Midbrain (tissue), 1 donor: ENCODE results near the gene CHADL.

Experiments used
- DNase-seq: peaks from one replicate; lab custom pipeline; 2025; lab: John Stamatoyannopoulos, UW

The CHADL gene

GRCh38 chr22:41230401-41230785, 10.3 kb downstream of the CHADL start:
- DNase-seq = no peak

DNA sequence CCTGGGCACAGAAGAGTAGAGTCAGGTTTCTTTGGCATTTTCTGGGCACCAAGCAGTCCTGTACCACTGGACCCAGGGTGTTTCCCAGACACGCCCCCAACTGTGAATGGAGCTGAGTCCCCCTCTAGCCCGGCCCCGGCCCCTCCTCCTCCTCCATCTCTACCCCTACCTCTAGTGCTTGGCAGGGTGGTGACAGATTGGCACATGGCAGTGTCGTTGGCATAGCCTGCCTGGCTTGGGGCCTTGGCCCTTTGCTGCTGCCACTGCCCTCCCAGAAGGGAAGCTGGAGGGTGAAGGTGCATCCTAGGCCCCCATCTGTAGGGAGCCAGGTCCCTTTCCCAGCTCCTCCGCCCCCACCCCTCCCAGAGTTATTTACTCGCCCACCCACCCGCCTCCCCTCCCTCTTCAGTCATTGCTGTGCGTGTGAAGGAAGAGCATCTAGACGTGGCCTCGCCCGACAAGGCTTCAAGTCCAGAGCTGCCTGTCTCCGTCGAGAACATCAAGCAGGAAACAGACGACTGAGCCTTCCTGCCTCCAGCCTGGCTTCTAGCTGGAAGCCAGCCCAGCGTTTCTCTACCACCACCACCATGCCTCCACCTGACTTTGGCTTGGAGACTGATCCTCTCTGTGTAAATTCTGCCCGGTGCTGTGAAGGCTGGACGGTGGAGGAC, 10.9 kb downstream of the CHADL start:
- no peak for DNase-seq

GRCh38 chr22:41229215-41229614, 11.5 kb downstream of the CHADL start:
- DNase-seq = no peak

DNA sequence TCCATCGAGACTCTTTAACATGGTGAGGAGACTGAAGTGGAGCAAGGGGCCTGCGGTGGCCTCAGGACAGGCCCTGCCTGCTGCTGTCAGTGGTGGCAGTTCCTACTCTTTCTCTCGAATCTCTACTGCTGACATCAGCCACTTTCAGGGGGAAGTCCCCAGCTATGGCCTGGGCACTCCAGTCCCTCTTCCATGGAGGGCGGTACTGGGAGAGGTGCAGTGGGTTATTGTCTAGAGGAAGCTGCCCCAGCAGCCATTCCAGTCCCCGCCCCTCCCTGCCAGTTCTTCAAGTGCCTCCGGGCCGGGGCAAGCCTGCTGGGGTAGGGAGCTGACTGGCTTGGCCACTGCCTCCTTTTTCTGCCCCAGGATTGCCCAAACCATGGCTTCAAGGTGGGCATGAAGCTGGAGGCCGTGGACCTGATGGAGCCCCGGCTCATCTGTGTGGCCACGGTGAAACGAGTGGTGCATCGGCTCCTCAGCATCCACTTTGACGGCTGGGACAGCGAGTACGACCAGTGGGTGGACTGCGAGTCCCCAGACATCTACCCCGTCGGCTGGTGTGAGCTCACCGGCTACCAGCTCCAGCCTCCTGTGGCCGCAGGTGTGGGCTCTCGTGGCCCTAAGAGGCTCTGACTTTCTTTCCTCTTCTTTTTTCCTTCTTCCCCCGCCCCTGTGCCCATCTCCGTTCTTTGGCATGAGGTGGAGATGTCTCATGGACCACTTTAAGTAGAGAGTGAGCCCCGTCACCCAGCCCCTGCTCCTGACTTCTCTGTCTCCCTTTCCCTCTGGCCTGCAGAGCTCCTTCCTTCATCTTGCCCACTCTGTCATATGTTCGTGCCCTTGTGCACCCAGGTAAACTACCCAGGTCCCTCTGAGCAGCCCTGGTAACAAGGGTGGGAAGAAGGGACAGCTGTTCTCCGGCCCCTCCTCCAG, 13.7 kb downstream of the CHADL start:
- peak; percentile 34 for DNase-seq

- no peak for DNase-seq
Observed at GRCh38 chr22:41223535-41223934, 17.2 kb downstream of the CHADL start.

- no peak for DNase-seq
Observed at GRCh38 chr22:41222846-41223507, 17.8 kb downstream of the CHADL start.

DNA sequence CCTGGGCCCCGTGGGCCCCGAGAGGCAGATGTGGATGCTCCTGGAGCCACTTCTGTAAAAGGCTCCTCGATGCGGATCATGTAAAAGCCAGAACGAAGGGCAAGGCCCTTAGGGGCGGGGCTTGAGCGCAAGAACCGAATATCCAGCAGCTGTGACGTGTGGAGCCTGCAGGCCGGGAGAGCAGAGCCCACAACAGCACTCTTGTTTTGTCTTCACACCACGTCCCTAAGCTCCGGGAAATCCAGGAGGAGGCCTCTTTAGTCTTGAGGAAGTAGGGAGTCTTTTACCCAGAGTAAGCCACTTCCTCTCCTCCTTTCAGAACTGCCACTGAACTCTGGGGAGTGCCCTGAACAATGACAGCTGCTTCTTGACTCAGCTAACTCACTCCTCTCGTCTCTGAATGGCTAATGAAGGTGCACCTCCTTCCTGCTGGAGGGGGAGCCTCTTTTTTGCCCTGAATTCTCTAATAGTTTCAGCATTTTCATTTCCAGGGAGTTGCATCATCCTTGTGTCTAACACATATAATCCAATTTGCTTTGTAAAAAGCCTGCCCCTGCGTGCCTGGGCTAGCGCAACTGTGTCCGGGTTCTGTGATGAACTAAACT, 23.1 kb downstream of the CHADL start:
- peak; percentile 67 for DNase-seq

DNA sequence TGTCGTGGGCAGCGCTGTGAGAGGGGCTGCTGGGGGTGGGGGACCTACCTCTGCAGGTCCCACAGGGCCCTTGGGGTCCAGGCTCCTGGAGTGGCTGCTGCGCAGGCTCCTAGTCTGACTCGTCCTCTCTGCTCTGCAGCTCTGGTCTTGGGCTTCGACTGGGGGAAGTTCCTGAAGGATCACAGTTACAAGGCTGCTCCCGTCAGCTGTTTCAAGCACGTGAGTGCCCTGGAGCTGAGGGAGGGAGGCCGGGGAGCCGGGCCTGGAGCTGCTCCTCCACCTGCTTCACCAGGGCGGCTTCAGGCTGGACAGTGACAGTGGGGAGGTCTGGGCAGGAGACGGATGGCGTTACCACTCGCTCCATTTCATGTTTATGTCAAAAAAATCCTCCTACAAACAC, 23.7 kb downstream of the CHADL start:
- DNase-seq = no peak

DNA sequence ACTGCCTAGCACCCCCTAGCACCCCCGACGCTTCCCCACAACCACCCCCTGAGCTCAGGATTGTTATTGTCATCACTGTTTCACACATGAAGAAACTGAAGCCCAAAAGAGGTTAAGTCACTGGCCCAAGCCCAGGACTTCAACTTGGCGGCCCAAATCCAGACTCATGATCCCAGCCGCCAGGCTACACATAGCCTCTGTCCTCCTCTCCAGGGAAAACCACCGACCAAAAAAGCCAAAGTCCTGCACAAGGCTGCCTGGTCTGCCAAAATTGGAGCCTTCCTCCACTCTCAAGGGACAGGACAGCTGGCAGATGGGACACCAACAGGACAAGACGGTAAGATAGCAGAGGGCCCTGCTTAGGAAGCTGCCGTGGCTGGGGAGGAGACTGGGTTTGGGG, 24.8 kb downstream of the CHADL start:
- no peak for DNase-seq

DNA sequence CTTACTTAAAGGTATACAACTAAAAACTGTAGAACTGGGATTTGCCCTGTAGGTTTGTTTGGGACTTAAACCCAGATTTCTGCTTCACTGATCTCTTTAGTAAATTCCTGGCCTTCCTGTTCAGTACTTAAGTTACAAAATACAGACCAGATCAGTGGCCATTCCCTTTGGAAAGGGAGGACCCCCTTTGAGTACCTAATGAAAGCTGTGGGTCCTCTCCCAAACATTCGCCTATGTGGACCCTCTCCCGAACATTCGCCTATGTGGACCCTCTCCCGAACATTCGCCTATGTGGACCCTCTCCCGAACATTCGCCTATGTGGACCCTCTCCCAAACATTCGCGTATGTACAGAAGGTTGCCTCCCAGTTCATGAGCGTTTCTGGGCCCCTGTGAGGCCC, 25.3 kb downstream of the CHADL start:
- DNase-seq = no peak

DNA sequence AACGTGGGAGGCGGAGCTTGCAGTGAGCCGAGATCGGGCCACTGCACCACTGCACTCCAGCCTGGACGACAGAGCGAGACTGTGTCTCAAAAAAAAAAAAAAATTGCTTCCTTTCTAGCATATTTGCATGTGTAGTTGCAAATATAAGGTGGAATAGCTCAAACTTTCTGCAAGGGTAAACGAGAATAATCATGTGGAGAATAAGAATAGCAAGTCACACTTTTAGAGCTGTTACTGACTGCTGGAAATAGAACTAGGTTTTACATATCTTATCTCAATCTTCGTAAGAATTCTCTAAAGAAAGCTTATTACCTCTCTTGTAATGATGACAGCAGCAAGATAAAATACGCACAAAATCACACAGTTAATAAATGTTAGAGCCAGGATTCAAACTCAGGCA, 34.0 kb downstream of the CHADL start:
- no peak for DNase-seq

DNA sequence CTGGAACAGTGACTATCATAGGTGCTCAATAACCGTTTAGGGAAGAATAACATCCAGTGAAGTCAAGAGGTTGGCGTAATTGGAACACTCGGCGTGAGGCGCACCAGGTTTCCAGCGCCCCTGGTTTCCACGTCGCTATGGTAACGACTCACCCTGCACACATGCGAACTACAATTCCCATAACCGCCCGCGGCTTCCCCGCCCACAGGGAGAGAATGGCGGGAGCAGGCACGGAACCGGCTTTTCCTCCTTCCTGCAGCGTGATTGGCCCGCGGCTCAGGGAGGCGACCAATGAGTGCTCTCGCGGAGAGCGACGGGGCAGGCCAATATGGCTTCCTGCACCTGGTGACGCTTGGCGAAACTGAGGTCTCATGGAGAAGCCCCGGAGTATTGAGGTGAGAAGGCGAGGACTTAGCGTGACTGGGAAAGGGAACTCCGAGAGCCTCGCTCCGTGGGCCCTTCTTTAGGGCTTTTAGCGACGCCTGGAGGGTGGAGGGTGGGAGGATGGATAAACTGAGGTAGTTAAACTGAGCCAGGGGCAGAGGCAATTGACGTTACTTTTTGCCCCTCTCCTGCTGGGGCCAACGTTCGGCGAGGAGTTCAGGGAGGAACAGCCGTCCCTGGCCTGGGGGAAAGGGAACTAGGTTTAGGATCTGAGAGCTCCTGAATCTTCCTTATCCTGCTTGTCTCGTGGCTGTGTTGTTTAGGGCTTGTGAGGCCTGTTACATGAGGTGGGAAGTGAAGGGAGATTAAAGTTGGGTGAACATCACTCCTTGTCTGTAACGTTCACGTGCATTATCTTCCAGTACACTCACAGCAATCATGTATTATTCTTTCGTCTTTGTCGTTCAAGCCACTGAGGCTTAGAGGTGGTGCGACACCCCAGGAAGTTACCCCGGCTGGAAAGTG, 35.5 kb downstream of the CHADL start, which contains the start of gene L3MBTL2:
L3MBTL2 (plus strand) TSS at position 321 of the 909 bp plus-strand sequence; CDS start at position 372, 51 bp downstream.
- peak; percentile 97 for DNase-seq

- no peak for DNase-seq
Observed at GRCh38 chr22:41204066-41204465, 36.7 kb downstream of the CHADL start.

DNA sequence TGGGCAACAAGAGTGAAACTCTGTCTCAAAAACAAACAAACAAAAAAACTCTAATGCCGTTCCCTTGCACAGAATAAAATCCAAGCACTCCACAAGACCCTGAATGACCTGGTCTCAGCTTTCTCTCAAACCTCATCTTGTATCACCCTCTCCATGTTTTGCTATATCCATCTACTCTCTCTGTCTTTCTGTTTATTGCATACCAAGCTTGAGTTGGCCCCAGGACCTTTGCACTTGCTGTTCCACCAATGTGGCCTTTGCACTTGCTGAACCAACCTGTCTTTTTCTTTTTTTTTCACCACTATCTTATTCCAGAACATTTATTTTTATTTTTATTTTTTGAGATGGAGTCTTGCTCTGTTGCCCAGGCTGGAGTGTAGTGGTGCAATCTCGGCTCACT, 37.6 kb downstream of the CHADL start:
- no peak for DNase-seq

- DNase-seq = no peak
Observed at GRCh38 chr22:41201141-41201540, 39.6 kb downstream of the CHADL start.

- no peak for DNase-seq
Observed at GRCh38 chr22:41198027-41198580, 42.6 kb downstream of the CHADL start.

DNA sequence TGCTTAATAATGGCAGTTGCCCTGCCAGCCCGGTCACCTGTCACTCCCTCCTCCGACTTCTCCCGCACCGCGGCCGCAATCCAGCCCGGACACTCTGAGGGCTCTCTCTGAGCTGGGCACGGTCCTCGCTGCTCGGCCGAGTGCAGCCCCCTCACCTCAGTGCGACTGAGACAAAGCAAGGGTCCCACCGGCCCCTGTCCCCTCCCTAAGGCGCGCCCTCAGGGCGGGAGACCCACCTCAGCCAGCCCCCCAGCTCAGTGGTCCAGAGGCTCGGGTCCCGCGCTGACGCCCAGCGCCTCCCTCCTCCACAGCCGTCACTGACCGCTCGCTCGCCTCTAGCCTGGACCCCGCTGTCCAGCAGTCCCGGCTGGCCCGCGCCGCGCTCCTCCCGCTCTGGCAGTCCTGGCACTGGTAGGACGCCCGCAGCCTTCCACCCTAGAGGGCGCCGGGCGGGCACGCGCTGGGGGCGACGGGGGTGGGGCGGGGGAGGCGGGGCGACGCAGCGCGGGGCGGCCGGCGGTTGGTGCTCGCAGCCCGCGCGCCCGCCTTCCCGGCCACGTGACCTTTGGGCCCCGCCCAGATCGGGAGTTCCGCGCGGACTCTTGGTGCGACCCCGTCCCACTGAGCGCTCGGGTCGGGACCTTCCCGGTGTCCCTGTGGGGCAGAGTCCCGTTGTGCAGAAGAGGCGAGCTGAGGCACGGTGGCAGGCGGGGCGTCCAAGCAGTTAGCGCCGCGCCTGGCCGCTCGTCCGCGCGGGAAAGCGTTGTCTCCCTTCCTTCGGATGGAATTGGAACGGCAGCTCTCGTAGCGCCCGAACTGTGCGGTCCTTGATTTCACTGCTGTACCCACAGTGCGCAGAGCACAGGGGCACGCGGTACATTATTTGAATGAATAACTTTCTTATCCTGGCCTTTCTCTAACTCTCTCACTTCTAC, 43.4 kb downstream of the CHADL start:
- peak; percentile 85 for DNase-seq

- no peak for DNase-seq
Observed at GRCh38 chr22:41193829-41194228, 46.9 kb downstream of the CHADL start.

DNA sequence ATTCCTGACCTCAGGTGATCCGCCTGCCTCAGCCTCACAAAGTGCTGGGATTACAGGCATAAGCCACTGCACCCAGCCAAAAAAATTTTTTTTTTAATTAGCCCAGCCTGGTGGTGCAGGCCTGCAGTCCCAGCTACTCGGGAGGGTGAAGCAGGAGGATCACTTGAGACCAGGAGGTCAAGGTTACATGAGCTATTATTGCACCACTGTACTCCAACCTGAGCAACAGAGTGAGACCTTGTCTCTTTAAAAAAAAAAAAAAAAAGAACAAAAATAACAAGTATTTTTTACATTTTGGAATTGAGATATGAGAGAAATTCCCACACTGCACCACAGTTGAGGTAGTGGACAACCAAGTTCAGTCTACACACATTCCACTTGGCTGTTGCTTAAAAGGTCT, 49.3 kb downstream of the CHADL start:
- no peak for DNase-seq

- no peak for DNase-seq
Observed at GRCh38 chr22:41184679-41185078, 56.1 kb downstream of the CHADL start.
